ENCODE data around the gene BAX.

DNA sequence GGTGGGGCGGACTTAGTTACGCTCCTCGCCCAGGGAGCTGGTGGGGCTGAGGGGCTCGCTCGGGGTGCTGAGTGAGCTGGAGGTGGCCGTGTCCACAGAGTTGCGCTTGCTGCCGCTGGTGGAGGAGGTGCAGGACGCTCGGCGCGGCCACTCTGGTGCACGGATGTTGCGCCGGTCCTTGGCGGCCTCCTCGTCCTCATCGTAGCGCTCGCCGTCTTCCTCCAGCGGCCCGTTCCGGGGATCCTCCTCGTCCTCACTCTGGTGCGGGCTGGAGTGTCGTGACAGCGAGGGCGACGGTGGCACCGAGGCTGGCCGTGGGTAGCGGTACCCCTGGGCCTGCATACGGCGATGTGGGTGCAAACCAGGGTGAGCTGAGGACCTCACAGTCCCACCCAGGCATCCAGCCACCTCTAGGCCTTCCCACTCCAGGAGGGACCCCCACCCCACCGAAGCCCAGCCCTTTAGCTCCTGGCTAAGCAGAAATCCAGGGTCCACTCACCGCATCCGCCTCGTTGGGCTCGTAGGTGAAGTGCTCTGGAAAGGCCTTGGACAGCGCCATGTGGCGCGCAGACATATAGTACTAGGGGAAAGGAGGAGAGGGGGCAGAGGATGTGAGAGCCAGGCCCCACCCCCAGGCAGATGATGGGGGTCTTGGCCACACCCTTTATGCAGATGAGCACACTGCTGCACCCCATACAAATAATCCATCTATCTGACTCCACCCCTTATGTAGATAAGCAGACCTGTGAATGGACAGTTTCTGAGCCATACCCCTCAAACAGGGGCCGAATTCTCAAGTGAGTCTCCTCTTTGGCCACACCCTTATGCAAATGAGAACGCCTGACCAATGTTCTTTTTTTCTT is 14.8 kb downstream of the BAX start:
- TF ChIP-seq, protein P1, sequence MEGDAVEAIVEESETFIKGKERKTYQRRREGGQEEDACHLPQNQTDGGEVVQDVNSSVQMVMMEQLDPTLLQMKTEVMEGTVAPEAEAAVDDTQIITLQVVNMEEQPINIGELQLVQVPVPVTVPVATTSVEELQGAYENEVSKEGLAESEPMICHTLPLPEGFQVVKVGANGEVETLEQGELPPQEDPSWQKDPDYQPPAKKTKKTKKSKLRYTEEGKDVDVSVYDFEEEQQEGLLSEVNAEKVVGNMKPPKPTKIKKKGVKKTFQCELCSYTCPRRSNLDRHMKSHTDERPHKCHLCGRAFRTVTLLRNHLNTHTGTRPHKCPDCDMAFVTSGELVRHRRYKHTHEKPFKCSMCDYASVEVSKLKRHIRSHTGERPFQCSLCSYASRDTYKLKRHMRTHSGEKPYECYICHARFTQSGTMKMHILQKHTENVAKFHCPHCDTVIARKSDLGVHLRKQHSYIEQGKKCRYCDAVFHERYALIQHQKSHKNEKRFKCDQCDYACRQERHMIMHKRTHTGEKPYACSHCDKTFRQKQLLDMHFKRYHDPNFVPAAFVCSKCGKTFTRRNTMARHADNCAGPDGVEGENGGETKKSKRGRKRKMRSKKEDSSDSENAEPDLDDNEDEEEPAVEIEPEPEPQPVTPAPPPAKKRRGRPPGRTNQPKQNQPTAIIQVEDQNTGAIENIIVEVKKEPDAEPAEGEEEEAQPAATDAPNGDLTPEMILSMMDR (IDR thresholded peaks at IDR 0.05) = no peak
- no peak for TF ChIP-seq POLR2A (IDR thresholded peaks at IDR 0.05)
